ENCODE data around the gene CHD6.

CHD6 gene

GRCh38 chr20:41619360-41620100 lies 1.4 kb upstream of the CHD6 start:
- DNase-seq: no peak

GRCh38 chr20:41618807-41619311 lies 682 bp upstream of the CHD6 start:
- no peak for DNase-seq

- peak; percentile 24 to 25 for DNase-seq
Observed at GRCh38 chr20:41617059-41617901, 897 bp downstream of the CHD6 start.

- no peak for DNase-seq
Observed at GRCh38 chr20:41616228-41616627, 1.9 kb downstream of the CHD6 start.

GRCh38 chr20:41615676-41616075 lies 2.5 kb downstream of the CHD6 start:
- no peak for DNase-seq

GRCh38 chr20:41615110-41615509 lies 3.1 kb downstream of the CHD6 start:
- no peak for DNase-seq

GRCh38 chr20:41613321-41613720 lies 4.9 kb downstream of the CHD6 start:
- DNase-seq: no peak

GRCh38 chr20:41609474-41609873 lies 8.7 kb downstream of the CHD6 start:
- DNase-seq: no peak

GRCh38 chr20:41608606-41609005 lies 9.6 kb downstream of the CHD6 start:
- no peak for DNase-seq

GRCh38 chr20:41607791-41608190 lies 10.4 kb downstream of the CHD6 start:
- DNase-seq: no peak

GRCh38 chr20:41604002-41604401 lies 14.2 kb downstream of the CHD6 start:
- DNase-seq: no peak

- no peak for DNase-seq
Observed at GRCh38 chr20:41601742-41602141, 16.4 kb downstream of the CHD6 start.

- no peak for DNase-seq
Observed at GRCh38 chr20:41600926-41601631, 17.1 kb downstream of the CHD6 start.

- DNase-seq: no peak
Observed at GRCh38 chr20:41599699-41600104, 18.5 kb downstream of the CHD6 start.

GRCh38 chr20:41598719-41599118 lies 19.5 kb downstream of the CHD6 start:
- DNase-seq: no peak

GRCh38 chr20:41594514-41595322 lies 23.5 kb downstream of the CHD6 start:
- DNase-seq: no peak

GRCh38 chr20:41592516-41593216 lies 25.5 kb downstream of the CHD6 start:
- peak in 1 of 2 donors; percentile 20 for DNase-seq

GRCh38 chr20:41587956-41588355 lies 30.2 kb downstream of the CHD6 start:
- DNase-seq: no peak

- no peak for DNase-seq
Observed at GRCh38 chr20:41587523-41587922, 30.7 kb downstream of the CHD6 start.

- peak; percentile 48 to 57 for DNase-seq
Observed at GRCh38 chr20:41586772-41587171, 31.4 kb downstream of the CHD6 start.

- no peak for DNase-seq
Observed at GRCh38 chr20:41580350-41580749, 37.8 kb downstream of the CHD6 start.
